SU-DHL-6 (cell line): Measurements from ENCODE around the gene GAPDHS.

Experiments used
- H2AFZ ChIP-seq: fragments of 200-600 bp; sonication (generic); 2 replicates; pipeline ENCODE4 v1.6.1; 2014; ENCODE audit warnings: low read depth, mild to moderate bottlenecking, moderate library complexity, mixed read lengths, antibody characterized with exemption, low read length; ENCODE audit not compliant: severe bottlenecking
- H3F3A ChIP-seq: fragments of 200-600 bp; shearing (Covaris generic); 2 replicates; pipeline ENCODE4 v1.6.0; 2016; ENCODE audit warnings: antibody characterized with exemption, mild to moderate bottlenecking; ENCODE audit not compliant: insufficient read depth
- H3K27ac ChIP-seq: fragments of 200-600 bp; sonication (generic); 2 replicates; pipeline ENCODE4 v1.5.1; 2016; ENCODE audit warnings: low read depth, mild to moderate bottlenecking, low read length, moderate library complexity, mixed read lengths
- H3K27me3 ChIP-seq: fragments of 200-600 bp; sonication (generic), shearing (Covaris generic); 2 replicates; pipeline ENCODE4 v1.6.0; 2014; ENCODE audit warnings: mild to moderate bottlenecking, low read length
- H3K36me3 ChIP-seq: fragments of 200-600 bp; sonication (generic); 2 replicates; pipeline ENCODE4 v1.6.1; 2014; ENCODE audit warnings: mild to moderate bottlenecking, low read length, mixed read lengths
- H3K4me2 ChIP-seq: fragments of 300-600, 200-600 bp; shearing (Covaris generic), sonication (generic); 2 replicates; pipeline ENCODE4 v1.6.0; 2014; ENCODE audit warnings: low read length, low read depth, mild to moderate bottlenecking; ENCODE audit not compliant: poor library complexity, severe bottlenecking
- H3K4me3 ChIP-seq: fragments of 200-600 bp; sonication (generic); 2 replicates; pipeline ENCODE4 v1.5.1; 2014; ENCODE audit warnings: antibody characterized with exemption, low read length, mild to moderate bottlenecking, mixed read lengths; ENCODE audit not compliant: insufficient read depth, poor library complexity, severe bottlenecking
- H3K79me2 ChIP-seq: fragments of 200-600 bp; sonication (generic); 2 replicates; pipeline ENCODE4 v1.6.1; 2014; ENCODE audit warnings: mild to moderate bottlenecking, low read length, moderate library complexity; ENCODE audit not compliant: insufficient read depth
- H3K9ac ChIP-seq: fragments of 200-600 bp; sonication (generic); 2 replicates; pipeline ENCODE4 v1.7.0; 2014; ENCODE audit warnings: mild to moderate bottlenecking, low read length
- H3K9me2 ChIP-seq: fragments of 200-600 bp; sonication (generic); replicated peaks from 2 replicates; pipeline ENCODE4 v1.6.1; 2014; ENCODE audit warnings: low read length; ENCODE audit not compliant: insufficient read depth
- H3K9me3 ChIP-seq: fragments of 200-600 bp; sonication (generic); 2 replicates; pipeline ENCODE4 v1.6.1; 2014; ENCODE audit warnings: low read length, mixed read lengths; ENCODE audit not compliant: insufficient read depth
- H4K20me1 ChIP-seq: fragments of 200-600 bp; sonication (generic); 2 replicates; pipeline ENCODE4 v1.6.1; 2014; ENCODE audit warnings: low read depth, mild to moderate bottlenecking, antibody characterized with exemption, low read length, moderate library complexity, mixed read lengths
- EZH2phosphoT487 ChIP-seq: fragments of 200-600 bp; sonication (generic), shearing (Covaris generic); conservative IDR thresholded peaks from 2 replicates; pipeline ENCODE4 v1.6.1; 2018; ENCODE audit warnings: mild to moderate bottlenecking, antibody characterized with exemption, low read length, moderate library complexity, mixed read lengths
- TF ChIP-seq, protein P1 (sequence below): fragments of 200-600 bp; sonication (generic); IDR thresholded peaks from one replicate; pipeline ENCODE4 v1.5.1; 2017; ENCODE audit warnings: antibody characterized with exemption, mild to moderate bottlenecking, low read length, moderate library complexity; ENCODE audit not compliant: insufficient read depth, poor library complexity, severe bottlenecking

The GAPDHS gene

DNA sequence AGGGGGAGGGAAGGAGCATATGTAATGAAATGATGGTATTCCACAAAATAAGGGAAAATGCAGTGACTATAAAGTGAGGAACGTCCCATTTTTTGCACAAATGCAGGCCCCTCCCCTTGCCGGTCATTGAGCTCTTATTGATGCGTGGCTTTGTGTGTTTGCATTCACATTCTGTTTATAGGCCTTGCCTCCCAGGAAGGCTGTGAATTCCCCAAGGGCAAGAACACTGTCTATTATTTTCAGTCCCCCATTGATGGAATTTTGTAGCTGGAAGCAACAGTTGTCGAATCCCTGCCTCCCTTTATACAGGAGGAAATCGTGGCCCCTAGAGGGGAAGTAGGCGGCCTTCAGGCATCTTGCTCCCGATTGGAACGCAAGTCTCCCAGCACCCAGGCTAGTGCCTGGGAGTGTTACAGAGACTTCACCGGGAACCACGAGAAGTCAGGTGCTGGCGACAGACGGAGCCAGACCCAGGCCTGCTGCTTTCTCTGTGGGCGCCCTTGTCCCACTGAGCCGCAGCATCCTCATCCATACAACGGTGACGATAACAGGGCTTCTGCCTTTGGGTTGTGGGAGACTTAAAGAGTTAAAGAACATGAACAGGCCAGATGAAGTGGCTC is 12.0 kb upstream of the GAPDHS start:
- no peak overlapping the region for H3K27ac ChIP-seq
- no peaks in the 10 kb centered on the region for H3K9me3 ChIP-seq
- no peaks in the 10 kb centered on the region for H3F3A ChIP-seq
- TF ChIP-seq EZH2phosphoT487 = no peak
- TF ChIP-seq, protein P1, sequence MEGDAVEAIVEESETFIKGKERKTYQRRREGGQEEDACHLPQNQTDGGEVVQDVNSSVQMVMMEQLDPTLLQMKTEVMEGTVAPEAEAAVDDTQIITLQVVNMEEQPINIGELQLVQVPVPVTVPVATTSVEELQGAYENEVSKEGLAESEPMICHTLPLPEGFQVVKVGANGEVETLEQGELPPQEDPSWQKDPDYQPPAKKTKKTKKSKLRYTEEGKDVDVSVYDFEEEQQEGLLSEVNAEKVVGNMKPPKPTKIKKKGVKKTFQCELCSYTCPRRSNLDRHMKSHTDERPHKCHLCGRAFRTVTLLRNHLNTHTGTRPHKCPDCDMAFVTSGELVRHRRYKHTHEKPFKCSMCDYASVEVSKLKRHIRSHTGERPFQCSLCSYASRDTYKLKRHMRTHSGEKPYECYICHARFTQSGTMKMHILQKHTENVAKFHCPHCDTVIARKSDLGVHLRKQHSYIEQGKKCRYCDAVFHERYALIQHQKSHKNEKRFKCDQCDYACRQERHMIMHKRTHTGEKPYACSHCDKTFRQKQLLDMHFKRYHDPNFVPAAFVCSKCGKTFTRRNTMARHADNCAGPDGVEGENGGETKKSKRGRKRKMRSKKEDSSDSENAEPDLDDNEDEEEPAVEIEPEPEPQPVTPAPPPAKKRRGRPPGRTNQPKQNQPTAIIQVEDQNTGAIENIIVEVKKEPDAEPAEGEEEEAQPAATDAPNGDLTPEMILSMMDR = no peak
- no peak overlapping the region for H3K4me3 ChIP-seq
- no peak overlapping the region for H3K4me2 ChIP-seq
- H2AFZ ChIP-seq = no peak overlapping the region
- no peaks in the 10 kb centered on the region for H3K79me2 ChIP-seq
- no peaks in the 10 kb centered on the region for H3K27me3 ChIP-seq
- no peaks in the 10 kb centered on the region for H3K36me3 ChIP-seq
- no peaks in the 10 kb centered on the region for H3K9me2 ChIP-seq
- H3K9ac ChIP-seq = no peak overlapping the region
- H4K20me1 ChIP-seq = no peaks in the 10 kb centered on the region

DNA sequence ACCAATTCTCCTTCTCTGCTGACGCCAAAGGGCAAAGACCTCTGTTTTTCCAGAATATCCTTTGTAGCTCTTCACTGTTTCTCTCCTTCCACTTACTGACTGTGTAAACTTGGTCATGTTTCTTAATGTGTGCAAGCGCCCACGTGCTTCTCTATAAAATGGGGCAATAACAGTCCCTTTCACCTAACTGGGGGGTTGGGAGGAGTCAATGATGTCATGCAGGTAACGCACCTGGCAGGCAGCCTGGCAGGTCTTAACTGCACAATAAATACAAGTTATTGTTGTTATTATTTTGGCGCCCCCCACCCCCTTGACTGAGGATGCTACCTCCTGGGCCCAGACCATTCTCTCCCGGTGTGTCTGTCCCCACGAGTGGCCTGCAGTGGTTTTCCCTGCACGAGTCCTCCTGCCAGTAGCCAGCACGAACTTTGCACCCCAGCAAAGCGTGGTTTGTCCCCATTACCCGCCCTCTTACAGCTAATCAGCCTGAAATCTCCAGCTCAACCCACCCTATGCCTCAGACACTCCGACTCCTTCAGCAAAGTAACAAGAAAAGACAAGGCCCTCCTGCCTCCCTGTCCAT is 10.4 kb upstream of the GAPDHS start:
- H3K27me3 ChIP-seq = no peaks in the 10 kb centered on the region
- no peaks in the 10 kb centered on the region for H3K9me2 ChIP-seq
- H3K9ac ChIP-seq = no peak overlapping the region
- H4K20me1 ChIP-seq = no peaks in the 10 kb centered on the region
- no peaks in the 10 kb centered on the region for H3K79me2 ChIP-seq
- H3K36me3 ChIP-seq = no peaks in the 10 kb centered on the region
- no peak overlapping the region for H2AFZ ChIP-seq
- no peaks in the 10 kb centered on the region for H3F3A ChIP-seq
- H3K9me3 ChIP-seq = no peaks in the 10 kb centered on the region
- no peak overlapping the region for H3K27ac ChIP-seq
- no peak overlapping the region for H3K4me3 ChIP-seq
- no peak for TF ChIP-seq EZH2phosphoT487
- TF ChIP-seq, protein P1 = no peak
- no peak overlapping the region for H3K4me2 ChIP-seq

DNA sequence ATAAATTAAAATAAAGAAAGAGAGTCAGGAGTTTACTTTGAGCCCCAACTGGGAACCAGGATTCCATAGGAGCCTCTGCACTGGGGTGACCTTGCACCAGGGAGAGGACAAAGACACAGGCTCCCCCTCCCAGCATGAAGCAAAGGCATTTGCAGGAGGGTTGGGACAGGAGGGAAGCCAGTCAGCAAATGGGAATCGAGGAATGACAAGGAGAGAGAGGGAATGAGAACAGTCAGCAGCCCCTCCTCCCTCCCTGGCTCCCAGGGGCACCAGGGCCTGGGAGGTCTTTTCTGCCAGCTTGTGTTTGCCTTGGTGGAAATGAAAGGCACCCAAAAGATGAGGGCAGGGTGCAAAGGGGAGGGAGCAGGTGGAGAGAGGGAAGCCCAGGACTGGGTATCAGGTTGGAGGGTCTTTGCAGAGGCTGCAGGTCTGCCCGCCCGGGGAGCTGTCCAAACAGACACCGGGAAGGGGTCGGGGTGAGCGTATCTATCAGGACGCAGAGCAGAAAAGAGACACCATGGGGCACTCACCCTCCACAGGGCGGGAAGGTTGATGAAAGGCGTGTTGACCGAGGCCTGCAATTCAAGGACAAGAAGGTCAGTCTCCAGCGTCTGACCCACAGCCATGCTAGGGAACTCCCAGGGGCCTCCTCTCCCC is 8.9 kb upstream of the GAPDHS start:
- Histone ChIP-seq H3K27ac (no peak overlapping the region), H3K9me3 (no peaks in the 10 kb centered on the region), H3K27me3 (no peaks in the 10 kb centered on the region), H3K36me3 (no peaks in the 10 kb centered on the region), H3F3A (no peaks in the 10 kb centered on the region), H3K79me2 (no peaks in the 10 kb centered on the region), H2AFZ (no peak overlapping the region), H3K4me3 (no peak overlapping the region), H3K4me2 (no peak overlapping the region), H4K20me1 (no peaks in the 10 kb centered on the region), H3K9me2 (no peaks in the 10 kb centered on the region), H3K9ac (no peak overlapping the region)
- TF ChIP-seq, protein P1 = no peak
- TF ChIP-seq EZH2phosphoT487 = no peak
